ENCODE measurements around the gene SCN7A.

SCN7A gene

GRCh38 chr2:166518634-166519390, 24.8 kb upstream of the SCN7A start:
- DNase-seq (ENCODE audit: low read depth): no peak

GRCh38 chr2:166517533-166518061, 23.5 kb upstream of the SCN7A start:
- no peak overlapping the region for H3K4me3 ChIP-seq (ENCODE audit: low read depth, low read length)
- TF ChIP-seq CTCF (IDR thresholded peaks at IDR 0.05; ENCODE audit: control insufficient read depth, extremely low read depth, insufficient read depth): no peak
- no peak for DNase-seq (ENCODE audit: low read depth)

More at GRCh38 chr2:166518634-166519390, 24.8 kb upstream of the SCN7A start:
- no peak for TF ChIP-seq CTCF (IDR thresholded peaks at IDR 0.05; ENCODE audit: control insufficient read depth, extremely low read depth, insufficient read depth)
- no peak overlapping the region for H3K4me3 ChIP-seq (ENCODE audit: low read depth, low read length)

- H3K4me3 ChIP-seq (ENCODE audit: low read depth, low read length): no peak overlapping the region
- no peak for DNase-seq (ENCODE audit: low read depth)
- peak; percentile 56 for TF ChIP-seq CTCF (IDR thresholded peaks at IDR 0.05; ENCODE audit: control insufficient read depth, extremely low read depth, insufficient read depth)
These were observed 22.8 kb upstream of the SCN7A start for GRCh38 chr2:166516712-166517303.

GRCh38 chr2:166513952-166514351, 19.9 kb upstream of the SCN7A start:
- no peak overlapping the region for H3K4me3 ChIP-seq (ENCODE audit: low read depth, low read length)
- no peak for TF ChIP-seq CTCF (IDR thresholded peaks at IDR 0.05; ENCODE audit: control insufficient read depth, extremely low read depth, insufficient read depth)
- no peak for DNase-seq (ENCODE audit: low read depth)

- DNase-seq (ENCODE audit: low read depth): no peak
- H3K4me3 ChIP-seq (ENCODE audit: low read depth, low read length): no peak overlapping the region
- TF ChIP-seq CTCF (IDR thresholded peaks at IDR 0.05; ENCODE audit: control insufficient read depth, extremely low read depth, insufficient read depth): no peak
These were observed 5.2 kb upstream of the SCN7A start for GRCh38 chr2:166499281-166499680.

GRCh38 chr2:166491461-166491860, 2.6 kb downstream of the SCN7A start:
- no peak for DNase-seq (ENCODE audit: low read depth)
- H3K4me3 ChIP-seq (ENCODE audit: low read depth, low read length): no peak overlapping the region
- no peak for TF ChIP-seq CTCF (IDR thresholded peaks at IDR 0.05; ENCODE audit: control insufficient read depth, extremely low read depth, insufficient read depth)
